ENCODE measurements around the gene GAA.

Gene GAA

GRCh38 chr17:80108036-80108971, 6.9 kb downstream of the GAA start:
- Histone ChIP-seq H3K9me3 (no peaks in the 10 kb centered on the region), H3K36me3 (no peaks in the 10 kb centered on the region), H3K4me3 (ENCODE audit: low read depth, low read length) (no peak overlapping the region), H3K27me3 (no peaks in the 10 kb centered on the region), H3K4me1 (peaks cover 5% of the 10 kb centered on the region; the same call in 1 of the 2 replicates)
- no peak for DNase-seq
- no peak for TF ChIP-seq CTCF (IDR thresholded peaks at IDR 0.05; ENCODE audit: low read depth, low read length)

GRCh38 chr17:80109066-80109660, 7.8 kb downstream of the GAA start:
- Histone ChIP-seq H3K9me3 (no peaks in the 10 kb centered on the region), H3K36me3 (no peaks in the 10 kb centered on the region), H3K27me3 (no peaks in the 10 kb centered on the region), H3K4me1 (peaks cover 5% of the 10 kb centered on the region; the same call in 1 of the 2 replicates), H3K4me3 (ENCODE audit: low read depth, low read length) (no peak overlapping the region)
- TF ChIP-seq CTCF (IDR thresholded peaks at IDR 0.05; ENCODE audit: low read depth, low read length), result no peak
- DNase-seq, result no peak

- no peak for DNase-seq
- H3K36me3 ChIP-seq, result no peaks in the 10 kb centered on the region
- no peak overlapping the region for H3K4me3 ChIP-seq (ENCODE audit: low read depth, low read length)
- H3K27me3 ChIP-seq, result no peaks in the 10 kb centered on the region
- peaks cover 5% of the 10 kb centered on the region; the same call in 1 of the 2 replicates for H3K4me1 ChIP-seq
- no peak for TF ChIP-seq CTCF (IDR thresholded peaks at IDR 0.05; ENCODE audit: low read depth, low read length)
- no peaks in the 10 kb centered on the region for H3K9me3 ChIP-seq
These were observed 8.5 kb downstream of the GAA start for GRCh38 chr17:80109713-80110446.

- no peak overlapping the region for H3K4me3 ChIP-seq (ENCODE audit: low read depth, low read length)
- DNase-seq, result no peak
- no peaks in the 10 kb centered on the region for H3K27me3 ChIP-seq
- no peaks in the 10 kb centered on the region for H3K9me3 ChIP-seq
- H3K4me1 ChIP-seq, result peaks cover 4% of the 10 kb centered on the region; the same call in 1 of the 2 replicates
- TF ChIP-seq CTCF (IDR thresholded peaks at IDR 0.05; ENCODE audit: low read depth, low read length), result no peak
- H3K36me3 ChIP-seq, result no peaks in the 10 kb centered on the region
These were observed 9.0 kb downstream of the GAA start for GRCh38 chr17:80110447-80110812.

GRCh38 chr17:80110927-80111701, 9.7 kb downstream of the GAA start:
- Histone ChIP-seq H3K9me3 (no peaks in the 10 kb centered on the region), H3K36me3 (no peaks in the 10 kb centered on the region), H3K4me1 (no peaks in the 10 kb centered on the region), H3K4me3 (ENCODE audit: low read depth, low read length) (no peak overlapping the region), H3K27me3 (no peaks in the 10 kb centered on the region)
- no peak for TF ChIP-seq CTCF (IDR thresholded peaks at IDR 0.05; ENCODE audit: low read depth, low read length)
- DNase-seq, result no peak

Data from BE2C (cell line).